ENCODE measurements around the gene EEF1A2.

EEF1A2 gene

GRCh38 chr20:63536241-63536977 lies 37.5 kb upstream of the EEF1A2 start:
- DNase-seq = no peak

GRCh38 chr20:63534831-63535651 lies 36.2 kb upstream of the EEF1A2 start:
- DNase-seq = no peak

- no peak for DNase-seq
These were observed 35.5 kb upstream of the EEF1A2 start for GRCh38 chr20:63534427-63534830.

- DNase-seq = no peak
These were observed 35.0 kb upstream of the EEF1A2 start for GRCh38 chr20:63533871-63534393.

GRCh38 chr20:63533388-63533787 lies 34.5 kb upstream of the EEF1A2 start:
- no peak for DNase-seq

- DNase-seq = no peak
These were observed 33.6 kb upstream of the EEF1A2 start for GRCh38 chr20:63532449-63532971.

GRCh38 chr20:63531686-63532448 lies 33.0 kb upstream of the EEF1A2 start:
- DNase-seq = no peak

GRCh38 chr20:63530788-63531160 lies 31.9 kb upstream of the EEF1A2 start:
- DNase-seq = no peak

GRCh38 chr20:63529861-63530787 lies 31.2 kb upstream of the EEF1A2 start:
- no peak for DNase-seq

GRCh38 chr20:63529180-63529860 lies 30.4 kb upstream of the EEF1A2 start:
- DNase-seq = no peak

- no peak for DNase-seq
These were observed 28.3 kb upstream of the EEF1A2 start for GRCh38 chr20:63527184-63527583.

GRCh38 chr20:63525971-63526370 lies 27.1 kb upstream of the EEF1A2 start:
- DNase-seq = no peak

- no peak for DNase-seq
These were observed 26.3 kb upstream of the EEF1A2 start for GRCh38 chr20:63525185-63525584.

- DNase-seq = no peak
These were observed 24.2 kb upstream of the EEF1A2 start for GRCh38 chr20:63522981-63523611.

GRCh38 chr20:63522091-63522868 lies 23.4 kb upstream of the EEF1A2 start:
- DNase-seq = no peak

- DNase-seq = no peak
These were observed 22.7 kb upstream of the EEF1A2 start for GRCh38 chr20:63521602-63522001.

- DNase-seq = no peak
These were observed 22.2 kb upstream of the EEF1A2 start for GRCh38 chr20:63520934-63521601.

- no peak for DNase-seq
These were observed 21.6 kb upstream of the EEF1A2 start, which contains the start of gene PPDPF for GRCh38 chr20:63520504-63520933. PPDPF (plus strand) TSS chr20:63520765; CDS start chr20:63521309, 544 bp downstream.

All from NCI-H510A (cell line).